GM12872 (cell line): ENCODE measurements around the gene ALKBH8.

Experiments used
- CTCF ChIP-seq: IDR thresholded peaks from 3 replicates; pipeline ENCODE4 v1.5.1; 2011; ENCODE audit warnings: low read depth, mild to moderate bottlenecking, low read length, moderate library complexity; ENCODE audit not compliant: insufficient read depth

Gene ALKBH8

DNA sequence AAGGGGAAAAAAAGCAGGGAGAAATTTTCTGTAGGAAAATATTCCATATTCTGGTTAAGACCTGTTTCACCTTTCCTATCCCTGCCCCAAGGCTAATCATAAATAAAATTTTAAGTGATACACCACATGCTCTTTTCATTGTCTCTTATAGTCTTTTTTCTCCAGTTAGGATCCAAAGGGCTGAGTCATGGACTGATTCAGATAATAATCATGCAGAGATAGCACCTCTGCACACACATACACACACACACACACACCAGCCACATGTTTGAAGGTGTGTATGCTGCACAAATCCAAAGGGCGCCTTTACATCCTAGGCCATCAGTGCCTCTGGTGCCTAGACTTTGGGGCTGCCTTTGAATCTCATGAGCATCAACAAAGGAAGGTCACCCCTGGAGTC is 72.4 kb downstream of the ALKBH8 start:
- TF ChIP-seq CTCF = no peak

DNA sequence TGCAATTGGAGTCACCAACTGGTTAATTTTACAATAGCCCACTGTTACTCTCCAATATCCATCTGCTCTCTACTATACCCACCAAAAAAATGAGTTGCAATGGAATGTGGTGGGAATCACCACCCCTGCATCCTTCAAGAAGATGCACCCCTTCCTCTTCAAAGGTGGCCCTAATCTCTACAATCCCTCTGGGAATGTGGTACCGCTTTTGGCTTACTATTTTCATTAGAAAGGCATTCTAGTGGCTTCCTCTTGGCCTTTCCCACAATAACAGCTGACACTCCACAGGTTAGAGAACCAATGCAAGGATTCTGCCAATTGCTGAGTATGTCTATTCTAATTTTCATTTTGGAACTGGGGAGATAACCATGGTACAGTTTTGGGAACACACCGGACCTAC is 74.7 kb downstream of the ALKBH8 start:
- TF ChIP-seq CTCF = no peak

- no peak for TF ChIP-seq CTCF
Measured at GRCh38 chr11:107482234-107482633, 83.3 kb downstream of the ALKBH8 start.

DNA sequence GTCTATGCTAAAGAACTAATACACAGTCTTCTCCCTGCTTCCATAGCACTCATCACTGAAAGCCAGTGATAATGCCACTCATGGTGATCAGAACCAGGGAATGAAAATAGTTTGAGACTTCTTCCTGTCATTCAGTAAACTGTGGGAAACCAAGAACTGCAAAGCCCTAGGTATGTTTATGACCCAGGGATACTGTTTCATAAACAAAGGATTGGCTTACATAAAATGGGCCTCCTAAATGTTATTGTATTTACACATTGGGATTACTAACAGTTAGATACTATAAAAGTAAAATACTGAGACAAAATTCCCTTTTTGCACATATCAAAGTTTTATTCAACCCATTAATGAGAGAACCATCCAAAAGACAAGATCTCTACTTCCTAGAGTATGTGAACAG is 86.6 kb downstream of the ALKBH8 start:
- no peak for TF ChIP-seq CTCF

DNA sequence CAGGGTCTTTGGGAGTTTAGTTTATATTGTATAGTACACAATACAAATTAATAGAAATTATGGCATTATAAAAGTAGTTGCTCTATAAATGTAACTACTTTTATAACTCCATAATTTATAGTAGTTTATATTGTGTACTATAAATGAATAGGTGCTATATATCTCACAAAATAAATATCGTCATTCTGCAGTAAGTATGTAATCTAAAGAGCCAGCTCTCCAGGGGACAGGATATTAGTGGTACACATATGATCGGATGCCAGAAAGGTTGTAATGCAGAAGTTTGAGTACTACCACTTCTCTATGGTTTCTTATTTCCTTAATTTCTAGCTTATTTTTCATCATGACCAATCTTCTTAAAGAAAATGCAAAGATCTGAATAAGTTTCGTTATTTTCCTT is 87.7 kb downstream of the ALKBH8 start:
- TF ChIP-seq CTCF = no peak

- no peak for TF ChIP-seq CTCF
Measured at GRCh38 chr11:107473792-107474191, 91.7 kb downstream of the ALKBH8 start.

- no peak for TF ChIP-seq CTCF
Measured at GRCh38 chr11:107472966-107473365, 92.6 kb downstream of the ALKBH8 start.

DNA sequence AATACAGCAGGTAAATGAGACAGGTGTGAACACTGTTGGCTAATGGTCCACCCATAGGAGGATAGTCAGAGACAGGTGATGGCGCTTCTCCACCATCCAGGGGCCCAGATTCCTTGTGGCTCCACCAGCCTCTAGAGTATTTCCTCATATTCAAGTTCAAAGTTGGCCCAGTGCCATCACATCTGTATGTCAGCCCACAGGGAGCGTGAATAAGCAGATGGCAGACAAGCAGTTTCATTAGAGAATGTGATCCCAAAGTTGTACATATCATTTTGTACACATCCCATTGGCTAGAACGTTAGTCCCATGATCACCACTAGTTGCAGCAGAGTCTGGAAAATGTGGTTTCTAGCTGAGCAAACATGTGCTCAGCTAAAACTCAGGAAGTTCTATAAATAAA is 96.9 kb downstream of the ALKBH8 start:
- no peak for TF ChIP-seq CTCF
